HG02678 (cell line): ENCODE results near the gene PIBF1.

Experiments used
- ATAC-seq: cut with Tn5 transposase; IDR thresholded peaks from one replicate; pipeline ENCODE4 v1.9.1; 2021; ENCODE audit warnings: mild to moderate bottlenecking, moderate library complexity; ENCODE audit not compliant: unreplicated experiment

Gene PIBF1

GRCh38 chr13:73058432-73058735, 276.5 kb downstream of the PIBF1 start:
- ATAC-seq: peak; percentile 19

DNA sequence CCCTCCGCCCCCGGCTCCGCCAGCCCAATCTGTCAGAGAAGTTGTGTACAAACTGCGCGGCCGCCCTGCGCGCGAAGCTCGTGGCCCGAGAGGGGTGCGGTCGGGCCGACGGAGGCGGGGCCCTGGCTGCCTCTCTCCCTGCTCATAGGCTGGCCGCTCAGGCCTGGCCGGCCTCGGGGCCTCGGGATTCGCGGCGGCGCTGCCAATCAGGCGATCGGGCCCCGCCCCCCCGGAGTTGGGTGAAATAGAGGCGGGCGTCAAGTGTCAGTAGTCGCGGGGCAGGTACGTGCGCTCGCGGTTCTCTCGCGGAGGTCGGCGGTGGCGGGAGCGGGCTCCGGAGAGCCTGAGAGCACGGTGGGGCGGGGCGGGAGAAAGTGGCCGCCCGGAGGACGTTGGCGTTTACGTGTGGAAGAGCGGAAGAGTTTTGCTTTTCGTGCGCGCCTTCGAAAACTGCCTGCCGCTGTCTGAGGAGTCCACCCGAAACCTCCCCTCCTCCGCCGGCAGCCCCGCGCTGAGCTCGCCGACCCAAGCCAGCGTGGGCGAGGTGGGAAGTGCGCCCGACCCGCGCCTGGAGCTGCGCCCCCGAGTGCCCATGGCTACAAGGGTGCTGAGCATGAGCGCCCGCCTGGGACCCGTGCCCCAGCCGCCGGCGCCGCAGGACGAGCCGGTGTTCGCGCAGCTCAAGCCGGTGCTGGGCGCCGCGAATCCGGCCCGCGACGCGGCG, 277.0 kb downstream of the PIBF1 start, which contains the start of gene KLF5:
Gene KLF5 (plus strand): TSS at position 270 of the 724 bp plus-strand sequence. CDS start 323 bp downstream, at position 593.
- peak; percentile 97 for ATAC-seq

DNA sequence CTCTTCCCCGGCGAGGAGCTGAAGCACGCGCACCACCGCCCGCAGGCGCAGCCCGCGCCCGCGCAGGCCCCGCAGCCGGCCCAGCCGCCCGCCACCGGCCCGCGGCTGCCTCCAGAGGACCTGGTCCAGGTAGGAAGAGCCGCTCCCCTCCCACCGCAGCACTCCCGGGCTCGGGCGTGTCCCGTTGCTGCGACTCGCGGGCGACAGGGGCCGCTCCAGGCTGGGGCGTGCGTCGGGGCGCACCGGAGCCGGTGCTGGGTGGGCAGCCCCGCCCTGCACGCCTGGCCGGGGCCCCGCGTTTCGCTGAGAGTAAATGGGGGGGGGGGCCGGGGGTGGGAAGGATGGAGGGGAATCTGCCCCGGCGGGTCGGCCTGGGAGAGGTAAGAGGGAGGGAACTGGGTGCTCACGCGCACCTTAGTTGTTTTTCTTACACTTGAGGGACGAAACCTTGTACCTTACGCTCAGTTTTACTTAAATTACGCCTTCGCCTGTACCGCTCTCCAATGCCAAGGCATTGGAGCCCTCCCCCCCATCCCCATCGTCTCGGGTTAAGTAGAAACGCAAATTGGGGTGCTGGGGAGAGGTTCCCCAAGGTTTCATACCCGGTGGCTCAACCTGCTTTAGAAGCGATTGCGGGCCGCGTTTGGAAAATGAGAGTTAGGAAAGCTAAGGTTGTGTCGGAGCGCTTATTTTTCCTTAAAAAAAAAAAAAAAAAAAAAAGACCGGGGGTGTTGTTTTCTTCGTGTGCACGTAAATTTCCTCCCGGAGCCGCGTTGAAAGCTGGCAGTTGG, 277.7 kb downstream of the PIBF1 start:
- peak; percentile 36 for ATAC-seq

- ATAC-seq: no peak
Observed at GRCh38 chr13:73060251-73061160, 278.6 kb downstream of the PIBF1 start.

GRCh38 chr13:73061473-73061872, 279.5 kb downstream of the PIBF1 start:
- no peak for ATAC-seq

GRCh38 chr13:73061876-73062275, 279.9 kb downstream of the PIBF1 start:
- ATAC-seq: no peak

- no peak for ATAC-seq
Observed at GRCh38 chr13:73062468-73062867, 280.5 kb downstream of the PIBF1 start.

DNA sequence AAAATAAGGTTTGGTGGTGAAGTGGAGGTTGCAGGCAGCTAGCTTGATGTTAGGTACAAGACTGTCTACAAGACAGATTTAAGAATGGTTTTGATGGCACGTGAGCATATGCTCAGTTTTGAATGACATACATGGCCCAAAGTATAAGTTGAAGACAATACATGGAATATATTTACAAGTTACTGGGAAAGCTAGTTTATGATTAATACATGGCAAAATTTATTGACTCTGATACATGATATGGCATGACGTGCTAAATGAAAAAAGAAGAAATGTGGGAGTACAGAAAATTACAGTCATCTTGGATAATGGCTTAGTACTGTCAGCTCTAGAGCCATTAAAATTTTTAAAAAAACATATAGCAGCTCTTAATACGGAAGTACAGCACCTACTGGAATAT, 281.2 kb downstream of the PIBF1 start:
- no peak for ATAC-seq

DNA sequence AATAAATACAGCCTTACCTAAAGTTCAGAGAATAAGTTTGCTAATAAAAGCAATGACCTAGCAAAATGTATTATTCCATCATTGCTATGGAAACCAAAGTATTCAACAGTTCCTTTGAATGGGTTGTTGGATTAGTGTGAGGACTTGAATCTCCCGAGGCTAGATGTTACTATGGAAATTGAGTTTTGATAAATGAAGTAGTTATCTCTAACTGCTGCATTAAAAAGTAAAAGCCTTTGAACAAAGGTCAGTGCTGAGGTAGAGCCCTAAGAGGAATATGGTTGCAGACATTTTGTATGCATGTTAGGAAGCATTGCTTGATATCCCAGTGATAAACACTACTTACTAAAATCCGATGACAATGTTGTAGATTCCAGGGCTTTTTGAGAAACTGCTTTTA, 283.1 kb downstream of the PIBF1 start:
- ATAC-seq: no peak

- ATAC-seq: no peak
Observed at GRCh38 chr13:73065665-73066340, 283.9 kb downstream of the PIBF1 start.
